ENCODE data around the gene MUC2. TPM values are rescaled to one million over a fixed set of nuclear protein-coding genes. Genes with fewer than 3 reads are reported as not detected.

Gene MUC2
- total and polyA plus RNA-seq, 2 of the 4 experiments (the other 2 are of a cell fraction), result not detected

DNA sequence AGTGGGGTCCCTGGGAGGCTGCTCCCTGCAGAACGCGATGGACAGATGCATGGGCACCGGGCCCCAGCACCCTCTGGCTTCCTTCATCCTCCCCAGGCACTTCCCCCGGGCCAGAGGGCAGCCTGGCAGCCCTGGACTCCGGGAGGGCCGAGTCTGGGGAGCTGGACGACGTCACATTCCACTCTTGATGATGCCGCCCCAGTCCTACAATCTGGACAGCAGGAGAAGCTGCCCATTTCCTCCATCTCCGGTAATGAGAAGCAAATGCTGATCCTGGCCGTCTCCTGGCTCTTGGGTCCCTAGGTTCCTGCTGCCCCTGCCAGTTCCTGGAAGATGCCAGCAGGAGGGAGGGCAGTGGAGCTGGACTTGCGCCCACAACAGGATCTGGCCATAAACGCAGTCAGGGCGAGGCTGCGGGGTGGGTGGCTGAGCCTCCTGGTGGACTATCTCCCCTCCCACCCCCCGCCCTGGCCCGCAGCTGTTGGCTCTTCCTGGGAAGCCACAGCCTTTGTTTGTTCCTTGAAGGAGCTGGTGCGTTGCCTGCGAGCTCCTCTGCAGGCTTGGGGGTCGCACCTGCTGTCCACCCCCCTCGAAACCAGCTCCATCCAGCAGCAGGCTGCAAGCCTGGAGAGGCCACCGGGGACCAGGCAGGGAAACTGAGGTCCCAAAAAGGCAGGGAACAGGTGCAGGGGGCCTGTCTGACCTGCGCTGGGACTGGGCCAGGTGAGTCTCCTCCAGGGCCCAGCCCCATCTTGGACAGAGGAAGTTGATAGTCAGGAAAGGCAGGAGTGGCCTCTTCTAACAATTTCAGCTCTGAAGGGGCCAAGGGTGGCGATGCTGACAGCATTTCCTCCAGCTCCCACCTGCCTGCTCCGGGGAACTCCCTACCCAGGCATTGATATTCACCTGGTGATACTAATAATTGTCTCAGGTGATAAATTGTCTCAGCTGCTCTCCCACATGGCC is 20.2 kb upstream of the MUC2 start:
- Histone ChIP-seq H4K20me1 (ENCODE audit: insufficient read depth, low read length) (no peaks in the 10 kb centered on the region), H2AK9ac (replicated peaks; ENCODE audit: low read depth, low read length, poor library complexity) (no peak overlapping the region), H4K91ac (ENCODE audit: insufficient read depth, low read depth, low read length) (no peak overlapping the region), H2AFZ (replicated peaks; ENCODE audit: low read length, poor library complexity) (peak overlapping the region; percentile 1), H3K9ac (ENCODE audit: low read depth, low read length) (no peak overlapping the region), H2BK5ac (ENCODE audit: low read depth, low read length, poor library complexity, severe bottlenecking) (no peak overlapping the region), H2BK120ac (ENCODE audit: low read depth, low read length) (no peak overlapping the region), H3K79me1 (ENCODE audit: low read depth in 1 of 2, low read length in 2 of 2) (no peaks in the 10 kb centered on the region), H3K56ac (ENCODE audit: extremely low read depth, insufficient read depth, low read length) (no peak overlapping the region), H3K14ac (replicated peaks; ENCODE audit: low read depth, low read length) (no peak overlapping the region), H2AK5ac (ENCODE audit: low read depth, low read length) (no peak overlapping the region), H3K36me3 (ENCODE audit: control insufficient read depth, insufficient read depth, low read length) (no peaks in the 10 kb centered on the region), H3K9me1 (ENCODE audit: insufficient read depth, low read length) (no peaks in the 10 kb centered on the region), H3K27me3 (ENCODE audit: control insufficient read depth, insufficient read depth, low read length) (peaks cover 7% of the 10 kb centered on the region; the same call in 1 of the 2 replicates), H3K4ac (ENCODE audit: low read depth, low read length) (no peak overlapping the region), H4K5ac (ENCODE audit: low read depth, low read length) (no peak overlapping the region), H2BK20ac (ENCODE audit: low read depth, low read length) (no peak overlapping the region), H4K8ac (ENCODE audit: low read depth in 2 of 2, low read length in 2 of 2) (no peak overlapping the region), H2BK15ac (ENCODE audit: low read depth, low read length) (no peak overlapping the region), H3K9me3 (ENCODE audit: control insufficient read depth, insufficient read depth, low read length) (no peaks in the 10 kb centered on the region), H3K4me1 (ENCODE audit: control insufficient read depth, insufficient read depth, low read length) (peaks cover 5% of the 10 kb centered on the region; the same call in 1 of the 2 replicates), H3K27ac (ENCODE audit: insufficient read depth, low read length) (no peak overlapping the region), H3K4me3 (ENCODE audit: insufficient read depth, low read depth, low read length) (no peak overlapping the region), H3K18ac (ENCODE audit: low read depth, low read length) (no peak overlapping the region), H3K23ac (ENCODE audit: low read depth, low read length) (no peak overlapping the region), H3K4me2 (ENCODE audit: low read depth, low read length) (no peak overlapping the region)
- peak; percentile 35 for ATAC-seq (ENCODE audit: low read depth)
- intact Hi-C loops (cut with micrococcal nuclease), result loop anchor here (10.0 kb wide), 1 partner anchor 210 kb away; the partner anchor contains the start of genes POLR2L and TSPAN4
- dilution Hi-C loops (cut with HindIII; ENCODE audit: low sequenced_read_pairs, unreplicated experiment), result no loop called here
- 43% methylated on average over 15 of the region's 25 CpGs; no CpG with 5 or more reads in 1 of the 2 experiments for WGBS, 2 experiments (ENCODE audit: extremely low coverage in 2 of 2, insufficient read length in 1 of 2)
- ChIA-PET POLR2A (ENCODE audit: unreplicated experiment) (no interaction called here), CTCF (no interaction called here)
- TF ChIP-seq, protein P1, sequence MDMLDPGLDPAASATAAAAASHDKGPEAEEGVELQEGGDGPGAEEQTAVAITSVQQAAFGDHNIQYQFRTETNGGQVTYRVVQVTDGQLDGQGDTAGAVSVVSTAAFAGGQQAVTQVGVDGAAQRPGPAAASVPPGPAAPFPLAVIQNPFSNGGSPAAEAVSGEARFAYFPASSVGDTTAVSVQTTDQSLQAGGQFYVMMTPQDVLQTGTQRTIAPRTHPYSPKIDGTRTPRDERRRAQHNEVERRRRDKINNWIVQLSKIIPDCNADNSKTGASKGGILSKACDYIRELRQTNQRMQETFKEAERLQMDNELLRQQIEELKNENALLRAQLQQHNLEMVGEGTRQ (IDR thresholded peaks at IDR 0.05; ENCODE audit: low read depth, low read length), result no peak
- TF ChIP-seq FOS (IDR thresholded peaks at IDR 0.05; ENCODE audit: low read depth, low read length), result no peak
- no peak for TF ChIP-seq SMC3 (IDR thresholded peaks at IDR 0.05; ENCODE audit: low read depth, low read length)
- TF ChIP-seq RFX5 (IDR thresholded peaks at IDR 0.05; ENCODE audit: low read depth, low read length), result no peak
- TF ChIP-seq MXI1 (IDR thresholded peaks at IDR 0.05; ENCODE audit: borderline replicate concordance, low read depth, low read length), result no peak
- TF ChIP-seq BHLHE40 (IDR thresholded peaks at IDR 0.05; ENCODE audit: low read depth, low read length), result no peak
- TF ChIP-seq RCOR1 (IDR thresholded peaks at IDR 0.05; ENCODE audit: insufficient replicate concordance, low read length), result no peak
- TF ChIP-seq MAZ (IDR thresholded peaks at IDR 0.05; ENCODE audit: borderline replicate concordance, low read depth, low read length), result no peak
- TF ChIP-seq RAD21 (IDR thresholded peaks at IDR 0.05; ENCODE audit: low read length), result no peak
- TF ChIP-seq NFE2L2 (IDR thresholded peaks at IDR 0.05; ENCODE audit: low read depth, low read length), result no peak
- TF ChIP-seq, protein P2, sequence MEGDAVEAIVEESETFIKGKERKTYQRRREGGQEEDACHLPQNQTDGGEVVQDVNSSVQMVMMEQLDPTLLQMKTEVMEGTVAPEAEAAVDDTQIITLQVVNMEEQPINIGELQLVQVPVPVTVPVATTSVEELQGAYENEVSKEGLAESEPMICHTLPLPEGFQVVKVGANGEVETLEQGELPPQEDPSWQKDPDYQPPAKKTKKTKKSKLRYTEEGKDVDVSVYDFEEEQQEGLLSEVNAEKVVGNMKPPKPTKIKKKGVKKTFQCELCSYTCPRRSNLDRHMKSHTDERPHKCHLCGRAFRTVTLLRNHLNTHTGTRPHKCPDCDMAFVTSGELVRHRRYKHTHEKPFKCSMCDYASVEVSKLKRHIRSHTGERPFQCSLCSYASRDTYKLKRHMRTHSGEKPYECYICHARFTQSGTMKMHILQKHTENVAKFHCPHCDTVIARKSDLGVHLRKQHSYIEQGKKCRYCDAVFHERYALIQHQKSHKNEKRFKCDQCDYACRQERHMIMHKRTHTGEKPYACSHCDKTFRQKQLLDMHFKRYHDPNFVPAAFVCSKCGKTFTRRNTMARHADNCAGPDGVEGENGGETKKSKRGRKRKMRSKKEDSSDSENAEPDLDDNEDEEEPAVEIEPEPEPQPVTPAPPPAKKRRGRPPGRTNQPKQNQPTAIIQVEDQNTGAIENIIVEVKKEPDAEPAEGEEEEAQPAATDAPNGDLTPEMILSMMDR (conservative IDR thresholded peaks at IDR 0.05; ENCODE audit: low read depth, low read length), result no peak
- TF ChIP-seq MAFK (IDR thresholded peaks at IDR 0.05; ENCODE audit: low read depth, low read length), result no peak
- TF ChIP-seq CHD1 (IDR thresholded peaks at IDR 0.05; ENCODE audit: low read depth, low read length), result no peak
- no peak for DNase-seq
- BruUV-seq (replicated peaks), result no TSS peak
- in situ Hi-C loops (cut with MboI; ENCODE audit: low sequenced_read_pairs), result no loop called here

All from IMR-90 (cell line).